ENCODE results near the gene MRAS.

MRAS gene

GRCh38 chr3:138363322-138363721 is 14.9 kb downstream of the MRAS start:
- Histone ChIP-seq H3K4me2 (ENCODE audit: low read length, poor library complexity, severe bottlenecking) (no peak overlapping the region), H3K23ac (ENCODE audit: low read length in 2 of 2) (no peak overlapping the region), H2BK12ac (ENCODE audit: low read length in 2 of 2) (no peak overlapping the region), H2AK5ac (ENCODE audit: low read length, severe bottlenecking) (peak overlapping the region; percentile 83), H3K36me3 (ENCODE audit: control insufficient read depth in 1 of 2, insufficient read depth in 2 of 2, low read depth in 1 of 2, low read length in 2 of 2) (peaks cover 8 to 9% of the 10 kb centered on the region in 2 experiments), H2BK5ac (ENCODE audit: low read depth, low read length, poor library complexity, severe bottlenecking) (no peak overlapping the region), H3K4me3 (ENCODE audit: insufficient read depth in 1 of 2, low read depth in 1 of 2, low read length in 2 of 2) (no peak overlapping the region), H2BK120ac (ENCODE audit: low read depth, low read length) (no peak overlapping the region), H3K9ac (ENCODE audit: low read length) (no peak overlapping the region), H3K18ac (ENCODE audit: low read depth in 1 of 2, low read length in 2 of 2) (no peak overlapping the region), H3K79me1 (replicated peaks; ENCODE audit: low read length, poor library complexity, severe bottlenecking) (peaks cover 38% of the 10 kb centered on the region), H2BK15ac (ENCODE audit: low read depth, poor library complexity, severe bottlenecking) (no peak overlapping the region), H3K4ac (ENCODE audit: low read depth in 1 of 2, low read length in 2 of 2) (no peak overlapping the region), H4K91ac (ENCODE audit: low read length) (no peak overlapping the region), H3K14ac (ENCODE audit: low read length in 2 of 2) (no peak overlapping the region), H2AFZ (ENCODE audit: low read depth, low read length) (no peak overlapping the region), H4K8ac (ENCODE audit: low read length) (no peak overlapping the region), H3K9me3 (ENCODE audit: control insufficient read depth, low read length) (no peaks in the 10 kb centered on the region), H3K4me1 (ENCODE audit: control insufficient read depth, insufficient read depth, low read depth, low read length) (peaks cover 52% of the 10 kb centered on the region), H3K27me3 (ENCODE audit: control insufficient read depth in 1 of 2, insufficient read depth in 1 of 2, low read length in 2 of 2) (no peaks in the 10 kb centered on the region), H3K27ac (ENCODE audit: low read length, poor library complexity, severe bottlenecking) (no peak overlapping the region)
- no peak for DNase-seq
- 89% methylated on average over 4 of the region's 4 CpGs for WGBS

DNA sequence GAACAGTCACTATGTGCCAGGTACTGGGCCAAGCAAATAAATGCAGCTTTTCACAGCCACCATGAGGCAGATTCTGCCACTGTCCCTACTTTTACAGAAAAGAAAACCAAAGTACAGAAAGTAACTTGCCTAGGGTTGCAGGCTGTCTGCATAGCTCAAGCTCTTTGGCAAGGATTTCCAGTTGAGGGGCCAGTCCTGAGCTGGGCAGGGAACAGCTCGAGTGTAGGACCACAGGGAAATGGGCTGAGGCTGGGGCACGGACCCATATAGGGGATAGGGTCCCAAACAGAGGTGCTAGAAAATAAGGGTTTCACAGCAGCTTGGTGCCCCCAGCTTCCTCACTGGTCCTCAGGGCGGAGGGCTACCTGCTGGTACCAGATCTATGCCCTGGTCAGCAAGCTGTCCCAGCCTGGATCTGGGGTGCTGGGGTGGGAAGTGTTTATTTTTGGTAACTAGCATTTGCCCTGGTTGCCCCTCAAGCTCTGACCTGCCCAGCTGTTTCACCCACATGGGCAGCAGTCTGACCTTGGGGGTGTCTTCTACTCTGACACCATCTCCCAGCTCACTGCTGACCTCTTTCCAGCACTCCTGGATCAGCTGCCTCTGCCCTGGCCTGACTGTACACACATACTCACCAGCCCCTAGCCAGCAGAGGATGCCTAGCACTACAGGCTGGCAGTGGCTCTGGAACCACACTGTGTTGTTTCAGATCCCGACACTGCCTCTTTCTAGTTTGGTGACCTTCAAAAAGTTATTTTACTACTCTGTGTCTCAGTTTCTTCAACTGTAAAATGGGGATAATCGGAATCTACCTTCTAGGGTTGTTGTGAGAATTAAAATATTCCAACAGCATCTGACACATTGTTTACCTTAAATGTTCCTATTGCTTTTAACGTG is 16.2 kb downstream of the MRAS start:
- Histone ChIP-seq H3K4ac (ENCODE audit: low read depth in 1 of 2, low read length in 2 of 2) (no peak overlapping the region), H3K79me1 (replicated peaks; ENCODE audit: low read length, poor library complexity, severe bottlenecking) (peaks cover 40% of the 10 kb centered on the region), H3K9me3 (ENCODE audit: control insufficient read depth, low read length) (no peaks in the 10 kb centered on the region), H3K14ac (ENCODE audit: low read length in 2 of 2) (no peak overlapping the region), H3K36me3 (ENCODE audit: control insufficient read depth in 1 of 2, insufficient read depth in 2 of 2, low read depth in 1 of 2, low read length in 2 of 2) (peaks cover 8 to 9% of the 10 kb centered on the region in 2 experiments), H2BK12ac (ENCODE audit: low read length in 2 of 2) (no peak overlapping the region), H3K4me3 (ENCODE audit: insufficient read depth in 1 of 2, low read depth in 1 of 2, low read length in 2 of 2) (no peak overlapping the region), H4K91ac (ENCODE audit: low read length) (no peak overlapping the region), H3K4me2 (ENCODE audit: low read length, poor library complexity, severe bottlenecking) (no peak overlapping the region), H3K27me3 (ENCODE audit: control insufficient read depth in 1 of 2, insufficient read depth in 1 of 2, low read length in 2 of 2) (no peaks in the 10 kb centered on the region), H2BK5ac (ENCODE audit: low read depth, low read length, poor library complexity, severe bottlenecking) (no peak overlapping the region), H3K9ac (ENCODE audit: low read length) (no peak overlapping the region), H3K18ac (ENCODE audit: low read depth in 1 of 2, low read length in 2 of 2) (no peak overlapping the region), H4K8ac (ENCODE audit: low read length) (no peak overlapping the region), H3K4me1 (ENCODE audit: control insufficient read depth, insufficient read depth, low read depth, low read length) (peaks cover 44% of the 10 kb centered on the region), H3K23ac (ENCODE audit: low read length in 2 of 2) (no peak overlapping the region), H2BK15ac (ENCODE audit: low read depth, poor library complexity, severe bottlenecking) (no peak overlapping the region), H3K27ac (ENCODE audit: low read length, poor library complexity, severe bottlenecking) (no peak overlapping the region), H2AFZ (ENCODE audit: low read depth, low read length) (no peak overlapping the region), H2AK5ac (ENCODE audit: low read length, severe bottlenecking) (peak overlapping the region; percentile 3), H2BK120ac (ENCODE audit: low read depth, low read length) (no peak overlapping the region)
- no peak for DNase-seq
- 90% methylated on average over 5 of the region's 6 CpGs for WGBS

GRCh38 chr3:138365253-138365555 is 16.8 kb downstream of the MRAS start:
- Histone ChIP-seq H3K36me3 (ENCODE audit: control insufficient read depth in 1 of 2, insufficient read depth in 2 of 2, low read depth in 1 of 2, low read length in 2 of 2) (peaks cover 8 to 9% of the 10 kb centered on the region in 2 experiments), H3K4me3 (ENCODE audit: insufficient read depth in 1 of 2, low read depth in 1 of 2, low read length in 2 of 2) (no peak overlapping the region), H3K4me1 (ENCODE audit: control insufficient read depth, insufficient read depth, low read depth, low read length) (peaks cover 40% of the 10 kb centered on the region), H4K8ac (ENCODE audit: low read length) (no peak overlapping the region), H2AK5ac (ENCODE audit: low read length, severe bottlenecking) (no peak overlapping the region), H3K79me1 (replicated peaks; ENCODE audit: low read length, poor library complexity, severe bottlenecking) (peaks cover 40% of the 10 kb centered on the region), H3K14ac (ENCODE audit: low read length in 2 of 2) (no peak overlapping the region), H2AFZ (ENCODE audit: low read depth, low read length) (no peak overlapping the region), H4K91ac (ENCODE audit: low read length) (no peak overlapping the region), H2BK5ac (ENCODE audit: low read depth, low read length, poor library complexity, severe bottlenecking) (no peak overlapping the region), H3K4ac (ENCODE audit: low read depth in 1 of 2, low read length in 2 of 2) (no peak overlapping the region), H3K9ac (ENCODE audit: low read length) (no peak overlapping the region), H3K23ac (ENCODE audit: low read length in 2 of 2) (no peak overlapping the region), H3K18ac (ENCODE audit: low read depth in 1 of 2, low read length in 2 of 2) (no peak overlapping the region), H2BK15ac (ENCODE audit: low read depth, poor library complexity, severe bottlenecking) (no peak overlapping the region), H3K9me3 (ENCODE audit: control insufficient read depth, low read length) (no peaks in the 10 kb centered on the region), H2BK12ac (ENCODE audit: low read length in 2 of 2) (no peak overlapping the region), H3K27me3 (ENCODE audit: control insufficient read depth in 1 of 2, insufficient read depth in 1 of 2, low read length in 2 of 2) (no peaks in the 10 kb centered on the region), H3K4me2 (ENCODE audit: low read length, poor library complexity, severe bottlenecking) (no peak overlapping the region), H3K27ac (ENCODE audit: low read length, poor library complexity, severe bottlenecking) (no peak overlapping the region), H2BK120ac (ENCODE audit: low read depth, low read length) (no peak overlapping the region)
- WGBS: 88% methylated on average over 3 of the region's 4 CpGs
- no peak for DNase-seq

DNA sequence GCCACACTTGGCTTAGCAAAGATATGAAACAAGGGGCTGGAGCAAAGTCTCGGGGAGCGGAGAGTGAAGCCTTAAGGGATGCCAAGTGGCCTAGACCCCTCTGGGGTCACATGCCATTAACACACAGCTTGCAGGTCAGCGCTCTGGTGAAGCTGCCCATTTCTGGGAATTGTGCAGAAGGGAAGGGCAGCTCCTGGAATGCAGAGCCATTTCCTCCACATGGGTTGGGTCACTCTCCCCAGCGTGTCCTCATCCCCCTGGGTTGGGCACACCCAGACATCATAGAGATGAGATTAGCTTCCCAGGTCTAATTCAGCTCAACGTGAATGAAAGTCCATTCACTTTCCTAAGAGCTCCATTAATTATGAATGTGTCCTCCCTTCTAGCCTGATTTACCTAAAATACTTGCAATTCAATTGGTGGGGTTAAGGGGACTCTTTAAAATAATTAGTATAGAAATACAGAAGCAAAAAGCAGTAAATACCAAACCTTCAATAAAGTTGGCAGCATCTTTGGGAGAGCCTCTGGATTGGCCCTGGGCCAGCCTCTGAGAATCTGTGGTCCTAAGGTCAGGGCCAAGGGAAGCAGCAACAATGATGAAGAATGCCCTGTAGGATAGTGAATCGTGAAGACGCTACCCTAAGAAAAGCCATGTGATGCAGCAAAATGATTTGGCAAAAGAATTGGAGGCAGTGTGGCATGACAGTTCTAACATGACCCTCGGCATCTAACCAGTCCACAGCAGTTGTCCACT is 17.8 kb downstream of the MRAS start:
- 78% methylated on average over 7 of the region's 8 CpGs for whole genome bisulfite sequencing
- no peak overlapping the region for H4K91ac ChIP-seq (ENCODE audit: low read length)
- H3K14ac ChIP-seq (ENCODE audit: low read length in 2 of 2): no peak overlapping the region
- H3K4ac ChIP-seq (ENCODE audit: low read depth in 1 of 2, low read length in 2 of 2): no peak overlapping the region
- H2BK12ac ChIP-seq (ENCODE audit: low read length in 2 of 2): no peak overlapping the region
- no peak overlapping the region for H3K27ac ChIP-seq (ENCODE audit: low read length, poor library complexity, severe bottlenecking)
- H2BK5ac ChIP-seq (ENCODE audit: low read depth, low read length, poor library complexity, severe bottlenecking): no peak overlapping the region
- no peak overlapping the region for H4K8ac ChIP-seq (ENCODE audit: low read length)
- peak overlapping the region in 1 of 2 experiments; percentile 35 for H3K23ac ChIP-seq (ENCODE audit: low read length in 2 of 2)
- H2AFZ ChIP-seq (ENCODE audit: low read depth, low read length): no peak overlapping the region
- H3K4me3 ChIP-seq (ENCODE audit: insufficient read depth in 1 of 2, low read depth in 1 of 2, low read length in 2 of 2): no peak overlapping the region
- H3K4me1 ChIP-seq (ENCODE audit: control insufficient read depth, insufficient read depth, low read depth, low read length): peaks cover 30% of the 10 kb centered on the region
- peaks cover 9 to 11% of the 10 kb centered on the region in 2 experiments for H3K36me3 ChIP-seq (ENCODE audit: control insufficient read depth in 1 of 2, insufficient read depth in 2 of 2, low read depth in 1 of 2, low read length in 2 of 2)
- H3K27me3 ChIP-seq (ENCODE audit: control insufficient read depth in 1 of 2, insufficient read depth in 1 of 2, low read length in 2 of 2): no peaks in the 10 kb centered on the region
- no peak overlapping the region for H3K18ac ChIP-seq (ENCODE audit: low read depth in 1 of 2, low read length in 2 of 2)
- H3K9me3 ChIP-seq (ENCODE audit: control insufficient read depth, low read length): no peaks in the 10 kb centered on the region
- H3K9ac ChIP-seq (ENCODE audit: low read length): no peak overlapping the region
- H3K79me1 ChIP-seq (replicated peaks; ENCODE audit: low read length, poor library complexity, severe bottlenecking): peaks cover 37% of the 10 kb centered on the region
- H2AK5ac ChIP-seq (ENCODE audit: low read length, severe bottlenecking): peak overlapping the region; percentile 37
- H3K4me2 ChIP-seq (ENCODE audit: low read length, poor library complexity, severe bottlenecking): no peak overlapping the region
- no peak for DNase-seq
- H2BK15ac ChIP-seq (ENCODE audit: low read depth, poor library complexity, severe bottlenecking): no peak overlapping the region
- no peak overlapping the region for H2BK120ac ChIP-seq (ENCODE audit: low read depth, low read length)
